ENCODE results near the gene LMAN1L. TPM values are rescaled to one million over a fixed set of nuclear protein-coding genes. Genes with fewer than 3 reads are reported as not detected.
A peak's percentile ranks its signal among the peaks of the same experiment; 100 is the strongest.

The LMAN1L gene
- total RNA-seq, 1 experiment from 2014 or later, result 0.23 TPM

- BruUV-seq (replicated peaks), result no TSS peak
- peak; percentile 63 for DNase-seq (ENCODE audit: unreplicated experiment)
- no peak for TF ChIP-seq CTCF (IDR thresholded peaks at IDR 0.05; ENCODE audit: unreplicated experiment)
- no peaks in the 10 kb centered on the region for H3K9me3 Mint-ChIP-seq (ENCODE audit: unreplicated experiment)
- CTCF ChIA-PET, result interaction anchor here (0.7 to 0.8 kb wide), 2 partner anchors 37 to 338 kb away, joined by 3 read pairs; partner anchors contain the start of gene C15orf39
- POLR2A ChIA-PET, result interaction anchor here (1.3 to 1.7 kb wide), 2 partner anchors 21 to 43 kb away, joined by 4 to 5 read pairs; partner anchors contain the start of gene FAM219B
- H3K27ac Mint-ChIP-seq (ENCODE audit: low read depth, unreplicated experiment), result peak overlapping the region; percentile 7
- intact Hi-C loops (cut with micrococcal nuclease), result no loop called here
- peaks cover 25% of the 10 kb centered on the region for H3K4me1 Mint-ChIP-seq (ENCODE audit: insufficient read depth, unreplicated experiment)
- no peaks in the 10 kb centered on the region for H3K27me3 Mint-ChIP-seq (ENCODE audit: insufficient read depth, unreplicated experiment)
- H3K4me3 Mint-ChIP-seq (ENCODE audit: unreplicated experiment), result no peak overlapping the region
- H3K36me3 Mint-ChIP-seq (ENCODE audit: insufficient read depth, unreplicated experiment), result peaks cover 14% of the 10 kb centered on the region
Measured at GRCh38 chr15:74863239-74864056, 50.8 kb downstream of the LMAN1L start.

- no peak for TF ChIP-seq CTCF (IDR thresholded peaks at IDR 0.05; ENCODE audit: unreplicated experiment)
- Mint-ChIP-seq H3K4me1 (ENCODE audit: insufficient read depth, unreplicated experiment) (peaks cover 26% of the 10 kb centered on the region), H3K27ac (ENCODE audit: low read depth, unreplicated experiment) (no peak overlapping the region), H3K4me3 (ENCODE audit: unreplicated experiment) (no peak overlapping the region), H3K27me3 (ENCODE audit: insufficient read depth, unreplicated experiment) (no peaks in the 10 kb centered on the region), H3K9me3 (ENCODE audit: unreplicated experiment) (no peaks in the 10 kb centered on the region), H3K36me3 (ENCODE audit: insufficient read depth, unreplicated experiment) (peaks cover 9% of the 10 kb centered on the region)
- DNase-seq (ENCODE audit: unreplicated experiment), result no peak
- intact Hi-C loops (cut with micrococcal nuclease), result no loop called here
- ChIA-PET CTCF (interaction anchor here (0.7 to 0.8 kb wide), 2 partner anchors 36 to 337 kb away, joined by 3 read pairs; partner anchors contain the start of gene C15orf39), POLR2A (interaction anchor here (1.3 to 1.7 kb wide), 2 partner anchors 22 to 42 kb away, joined by 4 to 5 read pairs; partner anchors contain the start of gene FAM219B)
- no TSS peak for BruUV-seq (replicated peaks)
Measured at GRCh38 chr15:74864296-74864695, 51.7 kb downstream of the LMAN1L start.

- peak overlapping the region; percentile 74 for H3K27ac Mint-ChIP-seq (ENCODE audit: low read depth, unreplicated experiment)
- CTCF ChIA-PET, result interaction anchor here (0.6 to 1.1 kb wide), 2 partner anchors 37 to 83 kb away, joined by 3 read pairs; partner anchors contain the start of gene CSK
- H3K27me3 Mint-ChIP-seq (ENCODE audit: insufficient read depth, unreplicated experiment), result no peaks in the 10 kb centered on the region
- no peak overlapping the region for H3K4me3 Mint-ChIP-seq (ENCODE audit: unreplicated experiment)
- H3K9me3 Mint-ChIP-seq (ENCODE audit: unreplicated experiment), result no peaks in the 10 kb centered on the region
- TF ChIP-seq CTCF (IDR thresholded peaks at IDR 0.05; ENCODE audit: unreplicated experiment), result no peak
- intact Hi-C loops (cut with micrococcal nuclease), result no loop called here
- peaks cover 6% of the 10 kb centered on the region for H3K36me3 Mint-ChIP-seq (ENCODE audit: insufficient read depth, unreplicated experiment)
- POLR2A ChIA-PET, result interaction anchor here (1.7 kb wide), 1 partner anchor 41 kb away, joined by 5 read pairs; the partner anchor contains the start of gene FAM219B
- no TSS peak for BruUV-seq (replicated peaks)
- no peak for DNase-seq (ENCODE audit: unreplicated experiment)
- peaks cover 37% of the 10 kb centered on the region for H3K4me1 Mint-ChIP-seq (ENCODE audit: insufficient read depth, unreplicated experiment)
Measured at GRCh38 chr15:74865316-74865715, 52.7 kb downstream of the LMAN1L start.

GRCh38 chr15:74866090-74866489 lies 53.5 kb downstream of the LMAN1L start:
- intact Hi-C loops (cut with micrococcal nuclease), result no loop called here
- no TSS peak for BruUV-seq (replicated peaks)
- TF ChIP-seq CTCF (IDR thresholded peaks at IDR 0.05; ENCODE audit: unreplicated experiment), result no peak
- Mint-ChIP-seq H3K4me3 (ENCODE audit: unreplicated experiment) (no peak overlapping the region), H3K9me3 (ENCODE audit: unreplicated experiment) (no peaks in the 10 kb centered on the region), H3K36me3 (ENCODE audit: insufficient read depth, unreplicated experiment) (peaks cover 4% of the 10 kb centered on the region), H3K4me1 (ENCODE audit: insufficient read depth, unreplicated experiment) (peaks cover 44% of the 10 kb centered on the region), H3K27me3 (ENCODE audit: insufficient read depth, unreplicated experiment) (no peaks in the 10 kb centered on the region), H3K27ac (ENCODE audit: low read depth, unreplicated experiment) (peak overlapping the region; percentile 74)
- DNase-seq (ENCODE audit: unreplicated experiment), result peak; percentile 63
- POLR2A ChIA-PET, result interaction anchor here (0.6 to 1.3 kb wide), 3 partner anchors 40 to 588 kb away, joined by 3 read pairs; partner anchors contain the start of genes FAM219B and RPP25
- CTCF ChIA-PET, result interaction anchor here (0.7 kb wide), 3 partner anchors 72 to 120 kb away, joined by 3 to 6 read pairs (median 3); no protein-coding TSS in a partner anchor

Measured in MCF 10A (cell line).